Activated naive CD4-positive, alpha-beta T cell treated with anti-CD3 and anti-CD28 coated beads, Interleukin-2, amount 50 U/mL, for 72 hours (primary cell): ENCODE measurements around the gene LARP4B. TPM values are rescaled to one million over a fixed set of nuclear protein-coding genes. Genes with fewer than 3 reads are reported as not detected.

ENCODE experiments used
- ATAC-seq, 2 donors: fragments of 150-1000 bp; cut with Tn5 transposase; 2 replicates each; pipeline ENCODE4 v1.10.0; 2021; ENCODE audit warnings: mild to moderate bottlenecking in 2 of 2, moderate library complexity in 2 of 2
- DNase-seq, 2 donors: peaks; one replicate each; pipeline ENCODE4 v3.0.0; 2021 to 2022; ENCODE audit warnings: low spot score in 2 of 2
- H3K27ac Mint-ChIP-seq, 2 donors: one replicate each; pipeline ENCODE4 v1.8.0; 2022; ENCODE audit warnings: mild to moderate bottlenecking in 2 of 2, mixed read lengths in 2 of 2
- H3K36me3 Mint-ChIP-seq, 2 donors: one replicate each; pipeline ENCODE4 v1.8.0; 2022; ENCODE audit warnings: mixed read lengths in 2 of 2
- H3K9me3 Mint-ChIP-seq, 2 donors: one replicate each; pipeline ENCODE4 v1.8.0; 2022; ENCODE audit warnings: mixed read lengths in 2 of 2
- total RNA-seq, 2 donors: library from RNA; stranded (reverse); gene quantifications; one replicate each; pipeline ENCODE4 v1.2.3, GENCODE V29; 2022

Gene LARP4B
- total RNA-seq, 2 donors from 2014 or later = 87.4 to 122 TPM

DNA sequence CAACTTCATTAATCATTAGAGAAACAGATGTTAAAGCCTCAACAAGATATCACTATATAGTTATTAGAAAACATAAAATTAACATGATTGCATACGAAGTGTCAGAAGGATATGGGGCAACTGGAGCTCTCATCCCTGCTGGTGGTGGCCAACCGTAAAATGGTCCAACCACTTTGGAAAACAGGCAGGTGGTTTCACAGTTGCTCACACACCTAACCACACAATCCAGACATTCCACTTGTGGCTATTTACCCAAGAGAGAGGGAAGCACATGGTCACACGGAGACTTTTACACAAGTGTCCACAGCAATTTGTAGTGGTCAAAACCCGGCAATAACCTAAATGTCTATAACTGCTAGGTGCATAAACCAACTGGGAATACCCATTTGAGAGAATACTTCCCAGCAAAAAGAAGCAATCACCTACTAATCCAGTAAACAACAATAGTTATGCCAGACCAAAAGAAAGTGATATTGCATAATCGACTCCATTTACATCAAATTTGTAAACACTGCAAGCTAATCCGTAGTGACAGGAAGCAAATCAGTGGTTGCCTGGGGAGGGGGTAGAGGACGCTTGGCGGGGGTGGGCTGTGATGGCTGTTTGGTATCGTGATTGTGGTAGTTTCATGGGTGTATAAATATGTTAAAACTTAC lies 91.8 kb downstream of the LARP4B start:
- no peak overlapping the region for H3K27ac Mint-ChIP-seq
- peaks cover 0 to 10% of the 10 kb centered on the region in 2 donors for H3K36me3 Mint-ChIP-seq
- no peak for DNase-seq
- H3K9me3 Mint-ChIP-seq = no peaks in the 10 kb centered on the region
- no peak for ATAC-seq

DNA sequence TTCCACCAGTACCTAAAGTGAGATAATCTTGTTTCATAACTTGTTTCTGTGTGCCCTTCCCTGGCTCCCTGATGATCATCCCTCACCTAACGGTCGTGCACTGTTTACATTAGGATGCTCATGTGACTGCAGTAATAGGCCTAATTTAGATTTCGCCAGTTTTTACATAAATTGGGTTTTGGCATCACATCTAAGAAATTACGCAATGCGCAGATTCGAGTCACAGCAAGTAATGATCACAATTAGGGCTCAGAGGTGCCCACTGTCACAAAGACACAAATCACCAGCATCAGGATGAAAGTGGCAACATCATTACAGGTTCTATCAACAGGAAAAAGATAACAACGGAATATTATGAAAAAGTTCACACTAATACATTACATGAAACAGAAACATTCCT lies 94.7 kb downstream of the LARP4B start:
- Mint-ChIP-seq H3K27ac (no peak overlapping the region), H3K36me3 (peaks cover 8 to 31% of the 10 kb centered on the region in 2 donors), H3K9me3 (no peaks in the 10 kb centered on the region)
- no peak for DNase-seq
- ATAC-seq = no peak

DNA sequence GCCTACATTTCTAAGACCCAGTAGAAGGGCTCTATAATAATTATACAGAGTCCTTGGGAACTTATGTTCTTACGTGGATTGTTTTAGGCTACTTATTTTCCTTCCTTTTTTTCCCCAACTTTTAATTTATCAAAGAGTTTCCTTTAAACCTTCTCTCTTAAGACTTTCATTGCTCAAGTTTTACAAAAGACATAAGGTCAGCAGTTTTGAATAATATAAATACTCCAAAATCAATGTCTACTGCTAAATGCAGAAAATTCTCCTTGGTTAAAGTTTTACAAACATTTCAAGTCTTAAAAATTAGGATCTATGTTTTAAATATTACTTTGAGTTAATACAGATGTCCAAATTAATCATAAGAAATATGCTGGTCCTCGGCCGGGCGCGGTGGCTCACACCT lies 97.0 kb downstream of the LARP4B start:
- Mint-ChIP-seq H3K36me3 (peaks cover 14 to 31% of the 10 kb centered on the region in 2 donors), H3K9me3 (no peaks in the 10 kb centered on the region), H3K27ac (no peak overlapping the region)
- ATAC-seq = no peak
- DNase-seq = no peak

DNA sequence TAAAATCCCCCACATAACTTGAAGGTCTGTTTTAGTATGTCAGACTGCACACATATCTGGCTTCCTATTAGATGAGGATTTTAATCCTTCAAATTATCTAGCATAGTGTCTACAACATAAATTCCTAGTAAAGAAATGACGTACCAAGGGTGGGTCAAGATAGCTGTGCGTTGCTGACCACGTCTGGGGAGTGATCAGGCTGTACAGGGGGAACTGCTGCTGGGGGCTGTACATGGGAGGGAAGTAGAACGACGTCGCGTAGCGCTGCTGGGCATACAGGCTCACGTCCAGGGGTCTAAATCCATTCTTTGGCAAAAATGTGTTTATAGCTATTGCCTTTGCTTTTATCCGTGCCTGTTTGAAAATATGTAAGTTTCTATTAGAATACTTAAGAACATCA lies 102.3 kb downstream of the LARP4B start:
- ATAC-seq (no peak), DNase-seq (no peak)
- Mint-ChIP-seq H3K27ac (peak overlapping the region; percentile 1 to 74), H3K9me3 (no peaks in the 10 kb centered on the region), H3K36me3 (peaks cover 19 to 26% of the 10 kb centered on the region in 2 donors)

DNA sequence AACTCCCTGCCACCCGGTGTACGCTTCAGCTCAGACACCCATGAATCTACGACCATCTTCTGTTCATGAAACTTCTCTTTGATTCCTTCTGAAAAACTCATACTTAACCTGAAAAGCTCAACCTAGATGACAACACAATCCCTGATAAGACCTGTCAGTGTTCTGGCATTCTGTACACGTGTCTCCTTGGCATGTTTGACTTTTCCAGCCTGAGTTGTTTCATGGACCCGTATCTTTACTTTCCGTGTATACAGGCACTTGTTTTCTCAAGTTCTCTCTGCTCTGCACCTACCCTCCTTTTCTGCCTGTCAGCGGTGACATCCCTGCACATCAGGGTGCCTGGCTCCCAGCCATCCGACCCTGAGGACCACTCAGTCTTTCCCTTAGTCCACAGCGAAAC lies 103.3 kb downstream of the LARP4B start:
- peaks cover 16 to 17% of the 10 kb centered on the region in 2 donors for H3K36me3 Mint-ChIP-seq
- H3K27ac Mint-ChIP-seq = peak overlapping the region; percentile 1 to 4

DNA sequence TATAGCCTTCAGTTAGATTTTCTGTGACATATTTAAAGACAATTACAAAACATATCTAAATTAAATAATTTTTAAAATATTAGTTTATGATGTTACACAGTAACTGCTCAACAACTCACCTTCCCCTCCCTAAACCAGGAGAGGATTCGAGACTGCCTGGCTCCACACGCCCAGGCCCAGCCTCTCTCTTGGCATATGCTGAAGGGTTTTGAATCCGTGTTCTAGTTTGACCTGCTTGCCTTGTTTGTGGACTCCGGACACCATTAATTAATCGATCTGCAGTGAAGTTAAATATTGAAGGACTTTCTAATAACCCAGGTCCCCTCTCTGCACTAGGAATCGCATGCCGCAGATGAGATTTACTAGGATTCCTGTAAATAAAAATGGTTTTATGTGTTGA lies 106.6 kb downstream of the LARP4B start:
- peaks cover 5 to 14% of the 10 kb centered on the region in 2 donors for H3K36me3 Mint-ChIP-seq
- DNase-seq (no peak), ATAC-seq (no peak)
- H3K9me3 Mint-ChIP-seq = no peaks in the 10 kb centered on the region
- H3K27ac Mint-ChIP-seq = no peak overlapping the region

More for the DNA sequence above, 103.3 kb downstream of the LARP4B start:
- DNase-seq (no peak), ATAC-seq (no peak)
- no peaks in the 10 kb centered on the region for H3K9me3 Mint-ChIP-seq

DNA sequence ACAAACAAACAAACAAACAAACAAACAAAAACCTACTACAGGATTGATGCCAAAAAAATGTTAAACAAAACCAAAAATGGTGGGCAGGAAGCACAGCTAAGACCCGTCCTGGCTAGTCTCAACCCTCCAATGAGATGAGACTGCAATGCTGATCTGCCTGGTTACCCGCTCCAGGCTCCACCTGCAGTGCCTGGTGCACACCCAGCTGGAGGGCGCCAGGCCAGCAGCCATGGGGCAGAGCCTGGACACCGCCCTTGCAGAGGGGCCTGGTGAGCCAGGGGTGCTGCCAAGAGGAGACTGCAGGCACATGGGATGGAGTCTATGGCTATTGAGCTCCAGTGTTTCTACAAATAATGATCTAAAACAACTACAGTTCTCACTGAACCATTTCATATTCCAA lies 107.0 kb downstream of the LARP4B start:
- DNase-seq (no peak), ATAC-seq (no peak)
- Mint-ChIP-seq H3K27ac (peak overlapping the region in 1 of 2 donors; percentile 75), H3K9me3 (no peaks in the 10 kb centered on the region), H3K36me3 (peaks cover 5 to 14% of the 10 kb centered on the region in 2 donors)

DNA sequence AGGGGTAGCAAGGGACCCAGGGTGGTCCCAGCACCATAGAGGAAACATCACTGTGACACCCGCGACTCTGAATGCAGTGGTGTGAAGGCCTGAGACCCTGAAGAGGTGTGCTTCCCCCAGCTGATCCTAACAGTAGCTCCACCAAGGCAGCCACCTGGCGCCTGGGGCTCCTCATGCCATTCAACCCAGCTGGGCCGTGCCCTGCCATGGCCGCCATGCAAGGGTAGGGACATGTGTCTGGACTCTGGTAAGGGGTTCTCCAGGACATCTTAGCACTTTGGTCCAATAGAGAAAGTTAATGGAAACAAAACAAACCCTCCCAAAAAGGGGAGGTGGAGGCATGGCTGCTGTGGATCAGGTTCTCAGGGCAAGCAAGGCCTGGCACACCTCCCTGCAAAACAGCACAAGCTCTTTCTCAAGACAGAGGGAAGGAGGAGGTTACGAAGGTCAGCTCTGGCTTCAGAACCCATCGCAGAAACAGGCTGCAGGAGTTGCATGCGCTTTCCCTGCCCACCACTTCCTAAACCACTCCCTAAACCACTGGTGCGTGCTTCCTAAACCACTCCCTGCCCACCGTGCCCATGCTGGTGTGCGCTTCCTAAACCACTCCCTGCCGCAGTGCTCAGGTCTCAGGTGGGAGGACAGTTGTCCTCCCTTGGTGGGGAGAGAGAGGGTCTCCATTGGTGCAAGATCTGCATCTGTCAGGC lies 108.7 kb downstream of the LARP4B start:
- Mint-ChIP-seq H3K27ac (peak overlapping the region in 1 of 2 donors; percentile 57), H3K9me3 (no peaks in the 10 kb centered on the region), H3K36me3 (peaks cover 5 to 8% of the 10 kb centered on the region in 2 donors)
- ATAC-seq (peak in 1 of 2 donors; percentile 13), DNase-seq (no peak)

DNA sequence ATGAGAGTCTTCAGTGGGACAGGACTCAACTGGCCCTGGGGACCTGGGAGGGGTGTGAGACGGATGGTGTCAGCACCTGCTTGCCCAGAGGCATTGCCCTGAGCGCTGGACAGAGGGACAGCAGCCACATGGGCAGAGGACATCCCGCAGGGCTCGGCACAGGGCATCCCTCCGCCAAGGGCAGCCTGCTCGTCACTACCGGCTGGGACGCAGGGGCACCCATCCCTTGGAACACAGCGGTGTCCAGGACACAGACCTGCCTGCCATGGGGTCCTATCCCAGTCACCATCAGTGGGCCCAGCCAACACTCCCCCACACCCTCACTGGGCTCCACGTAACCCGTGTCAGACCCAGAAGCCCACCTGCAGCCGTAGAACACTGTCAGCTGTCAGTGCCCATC lies 109.3 kb downstream of the LARP4B start:
- H3K9me3 Mint-ChIP-seq = no peaks in the 10 kb centered on the region
- H3K27ac Mint-ChIP-seq = no peak overlapping the region
- peaks cover 5 to 8% of the 10 kb centered on the region in 2 donors for H3K36me3 Mint-ChIP-seq
- DNase-seq (no peak), ATAC-seq (no peak)

DNA sequence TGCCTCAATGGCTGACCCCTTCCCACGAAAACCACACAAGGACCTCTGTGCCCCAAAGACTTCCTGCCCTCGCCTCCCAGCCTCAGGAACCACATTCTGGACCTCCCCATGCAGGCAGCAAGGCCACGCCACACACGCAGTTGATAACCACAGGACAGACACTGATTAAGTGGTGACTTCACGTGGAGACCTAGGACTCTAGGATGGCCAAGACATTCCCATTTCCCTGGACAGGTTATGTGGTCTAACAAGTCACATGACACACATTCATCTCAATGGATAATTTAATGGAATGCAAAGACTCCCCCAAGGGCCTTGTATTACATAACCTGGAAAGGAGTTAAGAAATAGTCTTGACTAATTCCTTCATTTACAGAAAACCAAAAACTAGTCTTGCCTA lies 110.2 kb downstream of the LARP4B start:
- Mint-ChIP-seq H3K36me3 (peaks cover 5 to 8% of the 10 kb centered on the region in 2 donors), H3K9me3 (no peaks in the 10 kb centered on the region), H3K27ac (peak overlapping the region; percentile 4 to 95)
- DNase-seq (no peak), ATAC-seq (no peak)

DNA sequence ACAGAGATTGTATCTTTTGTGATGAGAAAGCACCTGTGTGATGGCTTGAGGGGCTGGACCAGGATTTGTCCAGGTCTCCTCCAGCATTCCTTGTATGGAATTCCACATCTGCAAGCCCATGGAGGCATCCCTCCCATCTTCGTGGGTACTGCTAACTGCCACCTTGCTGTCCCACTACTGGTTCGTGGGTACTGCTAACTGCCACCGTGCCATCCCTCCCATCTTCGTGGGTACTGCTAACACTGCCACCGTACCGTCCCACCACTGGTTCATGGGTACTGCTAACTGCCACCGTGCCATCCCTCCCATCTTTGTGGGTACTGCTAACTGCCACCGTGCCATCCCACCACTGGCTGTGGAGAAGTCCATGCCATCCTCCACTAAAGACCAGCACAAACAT lies 111.7 kb downstream of the LARP4B start:
- no peak for ATAC-seq
- DNase-seq = no peak
- H3K36me3 Mint-ChIP-seq = peaks cover 8 to 12% of the 10 kb centered on the region in 2 donors
- H3K27ac Mint-ChIP-seq = peak overlapping the region in 1 of 2 donors; percentile 22
- H3K9me3 Mint-ChIP-seq = no peaks in the 10 kb centered on the region

DNA sequence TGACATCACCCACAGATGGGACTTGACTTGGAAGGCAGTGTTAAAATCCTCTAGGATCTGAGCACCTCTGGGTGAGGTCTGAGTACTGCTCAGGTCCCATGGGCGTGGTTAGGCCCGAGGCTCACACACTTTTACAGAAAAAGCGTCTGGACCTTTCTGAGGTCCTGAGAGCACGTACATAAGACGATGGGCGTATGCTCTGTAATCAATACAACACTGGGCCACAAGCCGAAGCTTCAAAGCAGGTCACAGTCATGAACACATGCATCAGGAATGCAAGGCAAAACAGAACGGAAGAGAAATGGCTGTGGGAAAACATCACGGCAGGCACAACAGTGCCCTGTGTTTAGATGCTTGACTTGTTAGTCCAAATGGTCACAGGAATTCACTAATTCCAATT lies 112.2 kb downstream of the LARP4B start:
- H3K36me3 Mint-ChIP-seq = peaks cover 13 to 17% of the 10 kb centered on the region in 2 donors
- H3K9me3 Mint-ChIP-seq = no peaks in the 10 kb centered on the region
- ATAC-seq (no peak), DNase-seq (no peak)
- H3K27ac Mint-ChIP-seq = peak overlapping the region in 1 of 2 donors; percentile 35

DNA sequence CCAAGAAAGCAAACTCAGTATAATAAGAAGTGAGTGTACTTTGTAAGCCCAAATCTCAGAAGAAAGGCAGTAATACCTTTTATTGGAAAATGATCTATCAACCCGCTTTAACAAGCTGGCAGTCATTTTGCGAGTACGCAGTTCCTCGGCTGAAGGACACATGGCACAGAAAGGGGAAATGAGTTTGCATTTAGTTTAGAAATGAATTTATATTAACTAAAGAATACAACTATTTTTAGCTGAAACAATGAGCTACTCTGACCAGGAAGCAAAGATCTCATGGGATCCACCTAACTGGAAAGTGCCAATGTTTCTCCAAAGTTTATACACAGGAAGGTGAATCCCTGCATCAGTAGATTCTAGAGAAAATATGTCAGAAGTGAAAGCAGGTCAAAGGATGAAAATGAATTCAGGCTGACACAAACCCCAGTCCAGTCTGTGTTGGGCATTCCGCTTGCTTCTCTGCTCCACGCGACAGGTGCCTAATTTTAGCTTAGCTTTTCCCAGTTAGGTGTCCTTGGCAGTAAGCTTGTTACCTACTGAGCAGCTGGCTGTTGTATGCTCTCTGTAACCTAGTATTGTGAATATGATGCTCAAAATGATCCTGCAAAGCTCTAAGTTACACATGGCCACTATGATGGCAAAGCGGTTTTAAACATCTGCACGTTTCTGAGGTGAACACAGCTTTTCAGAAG lies 112.8 kb downstream of the LARP4B start:
- Mint-ChIP-seq H3K9me3 (no peaks in the 10 kb centered on the region), H3K27ac (peak overlapping the region; percentile 35 to 36), H3K36me3 (peaks cover 14 to 18% of the 10 kb centered on the region in 2 donors)
- no peak for ATAC-seq
- DNase-seq = no peak

DNA sequence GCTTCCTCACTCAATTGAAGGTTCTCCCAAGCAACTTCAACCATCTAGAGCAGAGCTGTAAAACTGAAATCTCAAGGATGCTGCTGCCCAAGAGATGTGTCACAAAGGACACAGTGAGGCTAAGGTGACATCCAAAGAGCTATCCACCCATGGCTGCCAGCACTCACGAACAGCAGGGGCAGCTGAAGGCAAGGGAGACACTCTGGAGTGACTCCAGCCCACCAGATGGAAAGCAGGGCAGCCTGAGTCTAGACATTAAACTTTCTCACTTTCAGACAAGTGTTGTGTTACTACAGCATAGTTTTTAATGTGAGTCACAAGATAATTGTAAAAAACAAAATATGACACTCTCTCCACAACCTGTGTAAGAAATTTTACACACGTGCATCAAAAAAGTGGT lies 113.5 kb downstream of the LARP4B start:
- peak overlapping the region in 1 of 2 donors; percentile 76 for H3K27ac Mint-ChIP-seq
- peaks cover 14 to 18% of the 10 kb centered on the region in 2 donors for H3K36me3 Mint-ChIP-seq
- H3K9me3 Mint-ChIP-seq = no peaks in the 10 kb centered on the region
- DNase-seq (no peak), ATAC-seq (no peak)

DNA sequence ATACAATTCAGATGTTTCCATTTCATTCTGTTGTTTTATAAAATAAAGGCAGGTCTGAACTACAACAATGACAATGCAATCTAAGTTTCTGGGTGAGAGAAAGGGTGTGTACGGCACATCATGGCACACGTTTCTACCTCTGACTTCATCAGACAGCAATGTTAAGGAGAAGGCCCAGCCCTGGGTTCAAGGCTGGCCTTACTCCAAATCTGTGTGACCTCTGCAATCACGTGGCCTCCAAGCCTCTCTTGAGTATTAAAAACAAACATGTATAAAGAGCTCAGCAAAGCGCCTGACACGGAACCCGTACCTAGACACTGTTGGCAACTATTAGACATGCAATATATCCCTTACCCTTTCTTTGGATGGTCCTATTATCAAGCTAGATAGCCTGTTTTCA lies 114.1 kb downstream of the LARP4B start:
- ATAC-seq (no peak), DNase-seq (no peak)
- H3K27ac Mint-ChIP-seq = peak overlapping the region in 1 of 2 donors; percentile 23
- H3K9me3 Mint-ChIP-seq = no peaks in the 10 kb centered on the region
- peaks cover 14 to 18% of the 10 kb centered on the region in 2 donors for H3K36me3 Mint-ChIP-seq

DNA sequence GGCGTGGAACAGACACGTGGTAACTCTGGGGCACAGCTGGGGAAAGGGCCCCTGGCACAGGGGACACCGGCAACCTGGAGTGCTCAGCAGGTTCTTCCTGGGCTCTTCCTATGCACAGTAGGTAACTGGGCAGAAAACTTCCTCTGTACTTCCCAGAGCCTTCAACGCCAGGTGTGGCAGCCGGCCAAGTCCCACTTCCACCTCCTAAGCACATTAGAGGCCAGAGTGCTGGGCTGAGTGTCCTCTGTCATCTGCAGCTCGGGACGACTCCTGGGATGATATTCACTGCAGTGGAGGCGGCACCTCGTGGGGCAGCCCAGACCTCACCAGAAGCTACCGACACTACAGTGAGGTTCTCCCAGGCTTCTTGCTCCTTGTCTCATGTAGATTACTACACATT lies 114.5 kb downstream of the LARP4B start:
- ATAC-seq (no peak), DNase-seq (no peak)
- H3K36me3 Mint-ChIP-seq = peaks cover 14 to 18% of the 10 kb centered on the region in 2 donors
- H3K27ac Mint-ChIP-seq = peak overlapping the region in 1 of 2 donors; percentile 23
- H3K9me3 Mint-ChIP-seq = no peaks in the 10 kb centered on the region

DNA sequence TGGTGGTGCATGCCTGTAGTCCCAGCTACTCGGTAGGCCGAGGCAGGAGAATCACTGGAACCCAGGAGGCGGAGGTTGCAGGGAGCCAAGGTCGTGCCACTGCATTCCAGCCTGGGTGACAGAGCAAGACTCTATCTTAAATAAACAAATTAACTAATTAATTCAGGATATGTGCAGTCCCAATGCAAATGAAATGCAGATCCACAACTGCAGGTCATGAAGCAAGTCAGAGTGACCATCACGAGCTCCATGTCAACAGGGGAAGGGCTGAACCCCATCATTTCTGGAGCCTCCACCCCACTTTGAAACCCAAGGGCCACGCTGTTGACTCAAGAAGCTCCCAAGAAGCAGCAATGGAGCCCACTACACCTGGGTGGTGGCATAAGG lies 115.4 kb downstream of the LARP4B start:
- Mint-ChIP-seq H3K27ac (peak overlapping the region in 1 of 2 donors; percentile 74), H3K9me3 (no peaks in the 10 kb centered on the region), H3K36me3 (peaks cover 10 to 18% of the 10 kb centered on the region in 2 donors)
- DNase-seq (no peak), ATAC-seq (no peak)
